ENCODE data around the gene TNFRSF18. TPM values are rescaled to one million over a fixed set of nuclear protein-coding genes. Genes with fewer than 3 reads are reported as not detected.

TNFRSF18 gene
- total RNA-seq, 4 donors from 2014 or later = 0.44 to 2.6 TPM; not detected in 2

GRCh38 chr1:1182491-1183220 lies 23.7 kb downstream of the TNFRSF18 start:
- TF ChIP-seq CTCF (IDR thresholded peaks at IDR 0.05; ENCODE audit: low read depth) = no peak

- TF ChIP-seq CTCF (IDR thresholded peaks at IDR 0.05; ENCODE audit: low read depth) = no peak
These were observed 24.4 kb downstream of the TNFRSF18 start for GRCh38 chr1:1181938-1182410.

GRCh38 chr1:1181129-1181937 lies 25.1 kb downstream of the TNFRSF18 start:
- TF ChIP-seq CTCF (IDR thresholded peaks at IDR 0.05; ENCODE audit: low read depth) = no peak

GRCh38 chr1:1179983-1180861 lies 26.2 kb downstream of the TNFRSF18 start:
- TF ChIP-seq CTCF (IDR thresholded peaks at IDR 0.05; ENCODE audit: low read depth) = no peak

GRCh38 chr1:1179346-1179982 lies 26.9 kb downstream of the TNFRSF18 start:
- TF ChIP-seq CTCF (IDR thresholded peaks at IDR 0.05; ENCODE audit: low read depth) = no peak

GRCh38 chr1:1178794-1179331 lies 27.5 kb downstream of the TNFRSF18 start:
- TF ChIP-seq CTCF (IDR thresholded peaks at IDR 0.05; ENCODE audit: low read depth) = no peak

Measured in subcutaneous adipose tissue (tissue), 4 donors.